Right cardiac atrium (tissue), 5 donors: Measurements from ENCODE around the gene TMEM271. TPM values are rescaled to one million over a fixed set of nuclear protein-coding genes. Genes with fewer than 3 reads are reported as not detected.

ENCODE experiments used
- ATAC-seq, 2 donors: fragments of 200-7000 bp; cut with Tn5 transposase; one replicate each; pipeline versions ENCODE4 v1.8.0 to v1.9.1; 2020; ENCODE audit warnings: moderate library complexity in 2 of 2, mild to moderate bottlenecking in 1 of 2
- DNase-seq, 3 donors: peaks; one replicate each; pipeline ENCODE4 v3.0.0-alpha.2; 2020
- H3K27ac ChIP-seq: one replicate; pipeline ENCODE4 v1.5.1; 2013; ENCODE audit warnings: mild to moderate bottlenecking, low read length, control low read depth, moderate library complexity
- H3K27me3 ChIP-seq: one replicate; pipeline ENCODE4 v1.6.1; 2013; ENCODE audit not compliant: control insufficient read depth, insufficient read depth
- H3K4me1 ChIP-seq: one replicate; pipeline ENCODE4 v1.6.1; 2013; ENCODE audit warnings: low read length; ENCODE audit not compliant: control insufficient read depth, insufficient read depth
- H3K4me3 ChIP-seq: one replicate; pipeline ENCODE4 v1.5.1; 2013; ENCODE audit warnings: low read length, control low read depth
- H3K9me3 ChIP-seq: one replicate; pipeline ENCODE4 v1.6.1; 2013; ENCODE audit warnings: low read length; ENCODE audit not compliant: control insufficient read depth
- WGBS: extraction: QIAGEN DNeasy Blood & Tissue Kit; methylation state at CpG from one replicate; pipeline ENCODE4 v1.1.7; 2013; 5-methylcytosine and 5-hydroxymethylcytosine counted together
- intact Hi-C, 4 donors: fragments of 100-400 bp; cut with DNase I; formaldehyde crosslinking; loops; one replicate each; pipeline versions ENCODE4 v1.11.0 to v1.14.0; 2022 to 2023
- polyA plus RNA-seq: library from polyadenylated mRNA; stranded (reverse); fragments of 200-250 nt; gene quantifications from one replicate; pipeline ENCODE4 v1.2.3, GENCODE V29; 2013
- total RNA-seq, 4 donors: library from RNA; stranded (reverse); fragmentation: NEBNext Ultra II Directional; extraction: Animal tissue kit (Norgen Biotek cat#: 25700); gene quantifications; one replicate each; pipeline ENCODE4 v1.2.1, GENCODE V29; 2021
- donor health status: healthy with polysubstance abuse.
- donor health status: DM: no; HTN: yes; CAD: no.
- donor health status: DM: no; HTN: no; CAD: no.
- donor health status: DM: no; HTN: yes; CAD: no; lungs with severe emphysema.
- donor health status: DM: yes; HTN: yes; CAD: no.

Gene TMEM271
- total and polyA plus RNA-seq, 5 donors: not detected

- DNase-seq: no peak
- Histone ChIP-seq H3K4me1 (peaks cover 2% of the 10 kb centered on the region), H3K9me3 (no peaks in the 10 kb centered on the region), H3K27ac (no peak overlapping the region), H3K4me3 (no peak overlapping the region), H3K27me3 (no peaks in the 10 kb centered on the region)
- 2% methylated on average over 37 of the region's 37 CpGs for WGBS
- intact Hi-C loops: no loop called here
- no peak for ATAC-seq
Measured at GRCh38 chr4:576991-577498, 950 bp upstream of the TMEM271 start.

GRCh38 chr4:575281-576141 is 584 bp downstream of the TMEM271 start:
- Histone ChIP-seq H3K4me1 (peaks cover 2% of the 10 kb centered on the region), H3K4me3 (peak overlapping the region; percentile 32), H3K27me3 (no peaks in the 10 kb centered on the region), H3K9me3 (no peaks in the 10 kb centered on the region), H3K27ac (no peak overlapping the region)
- intact Hi-C loops: no loop called here
- ATAC-seq: peak in 1 of 2 donors; percentile 54
- peak; percentile 26 to 69 (median 63) for DNase-seq
- WGBS: 1% methylated on average over 127 of the region's 127 CpGs

- no peak for DNase-seq
- H3K4me1 ChIP-seq: peaks cover 2% of the 10 kb centered on the region
- no peak overlapping the region for H3K27ac ChIP-seq
- H3K9me3 ChIP-seq: no peaks in the 10 kb centered on the region
- ATAC-seq: no peak
- peak overlapping the region; percentile 18 for H3K4me3 ChIP-seq
- WGBS: 5% methylated on average over 68 of the region's 68 CpGs
- H3K27me3 ChIP-seq: no peaks in the 10 kb centered on the region
- intact Hi-C loops: no loop called here
Measured at GRCh38 chr4:574346-575161, 1.5 kb downstream of the TMEM271 start.

- no peaks in the 10 kb centered on the region for H3K27me3 ChIP-seq
- WGBS: 64% methylated on average over 8 of the region's 8 CpGs
- ATAC-seq: no peak
Measured at GRCh38 chr4:573122-573892, 2.8 kb downstream of the TMEM271 start.

GRCh38 chr4:572594-572993 is 3.5 kb downstream of the TMEM271 start:
- Histone ChIP-seq H3K27ac (no peak overlapping the region), H3K27me3 (no peaks in the 10 kb centered on the region), H3K4me1 (peaks cover 2% of the 10 kb centered on the region), H3K9me3 (no peaks in the 10 kb centered on the region), H3K4me3 (no peak overlapping the region)
- 87% methylated on average over 6 of the region's 6 CpGs for WGBS
- DNase-seq (no peak), ATAC-seq (no peak)
- intact Hi-C loops: no loop called here

More at GRCh38 chr4:573122-573892, 2.8 kb downstream of the TMEM271 start:
- Histone ChIP-seq H3K27ac (no peak overlapping the region), H3K4me3 (no peak overlapping the region), H3K9me3 (no peaks in the 10 kb centered on the region), H3K4me1 (peaks cover 2% of the 10 kb centered on the region)
- no peak for DNase-seq
- intact Hi-C loops: no loop called here

GRCh38 chr4:571838-572572 is 4.1 kb downstream of the TMEM271 start:
- no peak overlapping the region for H3K4me3 ChIP-seq
- intact Hi-C loops: no loop called here
- no peak for ATAC-seq
- 84% methylated on average over 29 of the region's 29 CpGs for WGBS
- no peaks in the 10 kb centered on the region for H3K9me3 ChIP-seq
- DNase-seq: no peak
- H3K27me3 ChIP-seq: no peaks in the 10 kb centered on the region
- H3K4me1 ChIP-seq: peaks cover 2% of the 10 kb centered on the region
- H3K27ac ChIP-seq: no peak overlapping the region

- no peak overlapping the region for H3K4me3 ChIP-seq
- ATAC-seq (no peak), DNase-seq (no peak)
- intact Hi-C loops: no loop called here
- no peaks in the 10 kb centered on the region for H3K27me3 ChIP-seq
- H3K4me1 ChIP-seq: peaks cover 2% of the 10 kb centered on the region
- H3K9me3 ChIP-seq: no peaks in the 10 kb centered on the region
- no peak overlapping the region for H3K27ac ChIP-seq
- 70% methylated on average over 11 of the region's 11 CpGs for WGBS
Measured at GRCh38 chr4:570754-571153, 5.3 kb downstream of the TMEM271 start.

- ATAC-seq: no peak
- Histone ChIP-seq H3K27ac (no peak overlapping the region), H3K27me3 (no peaks in the 10 kb centered on the region), H3K4me1 (peaks cover 2% of the 10 kb centered on the region), H3K4me3 (no peak overlapping the region), H3K9me3 (no peaks in the 10 kb centered on the region)
- intact Hi-C loops: no loop called here
- no peak for DNase-seq
- 75% methylated on average over 17 of the region's 17 CpGs for WGBS
Measured at GRCh38 chr4:569958-570667, 6.0 kb downstream of the TMEM271 start.

- WGBS: 69% methylated on average over 5 of the region's 5 CpGs
- no peaks in the 10 kb centered on the region for H3K4me1 ChIP-seq
- intact Hi-C loops: no loop called here
- H3K27me3 ChIP-seq: no peaks in the 10 kb centered on the region
- H3K9me3 ChIP-seq: no peaks in the 10 kb centered on the region
- DNase-seq: no peak
- no peak overlapping the region for H3K27ac ChIP-seq
- no peak overlapping the region for H3K4me3 ChIP-seq
- no peak for ATAC-seq
Measured at GRCh38 chr4:568962-569361, 7.1 kb downstream of the TMEM271 start.

GRCh38 chr4:568351-568652 is 7.8 kb downstream of the TMEM271 start:
- no peak for DNase-seq
- no peak overlapping the region for H3K27ac ChIP-seq
- intact Hi-C loops: no loop called here
- H3K27me3 ChIP-seq: no peaks in the 10 kb centered on the region
- H3K4me1 ChIP-seq: no peaks in the 10 kb centered on the region
- no peak for ATAC-seq
- H3K9me3 ChIP-seq: no peaks in the 10 kb centered on the region
- WGBS: 56% methylated on average over 2 of the region's 2 CpGs
- no peak overlapping the region for H3K4me3 ChIP-seq
